Measurements from ENCODE around the gene NUDCD3.

Gene NUDCD3

GRCh38 chr7:44377134-44377463 lies 113.4 kb downstream of the NUDCD3 start:
- no peaks in the 10 kb centered on the region for H4K20me1 ChIP-seq (ENCODE audit: control insufficient read depth, insufficient read depth, low read depth, low read length)
- H3F3A ChIP-seq (ENCODE audit: control insufficient read depth, insufficient read depth): peaks cover 12% of the 10 kb centered on the region
- H3K27ac ChIP-seq (ENCODE audit: low read depth, low read length): no peak overlapping the region
- no peak for TF ChIP-seq CTCF (IDR thresholded peaks at IDR 0.05; ENCODE audit: low read depth, low read length, poor library complexity, severe bottlenecking)
- no peak for TF ChIP-seq EZH2phosphoT487 (IDR thresholded peaks at IDR 0.05; ENCODE audit: borderline replicate concordance, low read length)
- H3K79me2 ChIP-seq (ENCODE audit: control insufficient read depth, low read length): no peaks in the 10 kb centered on the region
- H3K4me3 ChIP-seq (ENCODE audit: low read length): no peak overlapping the region
- no peaks in the 10 kb centered on the region for H3K9me3 ChIP-seq (ENCODE audit: control insufficient read depth, insufficient read depth, low read length)
- no peaks in the 10 kb centered on the region for H3K27me3 ChIP-seq (ENCODE audit: control insufficient read depth, low read length)
- no peak overlapping the region for H3K4me2 ChIP-seq (ENCODE audit: low read length)
- H3K36me3 ChIP-seq (ENCODE audit: control insufficient read depth, low read length): no peaks in the 10 kb centered on the region
- peaks cover 17% of the 10 kb centered on the region for H3K4me1 ChIP-seq (ENCODE audit: control insufficient read depth, low read length)
- no peaks in the 10 kb centered on the region for H3K9me2 ChIP-seq (replicated peaks; ENCODE audit: control insufficient read depth, low read length)

GRCh38 chr7:44376429-44377133 lies 113.9 kb downstream of the NUDCD3 start:
- Histone ChIP-seq H3K27ac (ENCODE audit: low read depth, low read length) (no peak overlapping the region), H3K79me2 (ENCODE audit: control insufficient read depth, low read length) (no peaks in the 10 kb centered on the region), H3K36me3 (ENCODE audit: control insufficient read depth, low read length) (no peaks in the 10 kb centered on the region), H3F3A (ENCODE audit: control insufficient read depth, insufficient read depth) (peaks cover 12% of the 10 kb centered on the region), H3K4me3 (ENCODE audit: low read length) (no peak overlapping the region), H3K9me2 (replicated peaks; ENCODE audit: control insufficient read depth, low read length) (no peaks in the 10 kb centered on the region), H4K20me1 (ENCODE audit: control insufficient read depth, insufficient read depth, low read depth, low read length) (no peaks in the 10 kb centered on the region), H3K9me3 (ENCODE audit: control insufficient read depth, insufficient read depth, low read length) (no peaks in the 10 kb centered on the region), H3K4me2 (ENCODE audit: low read length) (no peak overlapping the region), H3K4me1 (ENCODE audit: control insufficient read depth, low read length) (peaks cover 17% of the 10 kb centered on the region), H3K27me3 (ENCODE audit: control insufficient read depth, low read length) (no peaks in the 10 kb centered on the region)
- TF ChIP-seq CTCF (IDR thresholded peaks at IDR 0.05; ENCODE audit: low read depth, low read length, poor library complexity, severe bottlenecking) (no peak), EZH2phosphoT487 (IDR thresholded peaks at IDR 0.05; ENCODE audit: borderline replicate concordance, low read length) (no peak)

GRCh38 chr7:44375926-44376342 lies 114.5 kb downstream of the NUDCD3 start:
- TF ChIP-seq EZH2phosphoT487 (IDR thresholded peaks at IDR 0.05; ENCODE audit: borderline replicate concordance, low read length): no peak
- TF ChIP-seq CTCF (IDR thresholded peaks at IDR 0.05; ENCODE audit: low read depth, low read length, poor library complexity, severe bottlenecking): no peak
- Histone ChIP-seq H4K20me1 (ENCODE audit: control insufficient read depth, insufficient read depth, low read depth, low read length) (no peaks in the 10 kb centered on the region), H3K9me3 (ENCODE audit: control insufficient read depth, insufficient read depth, low read length) (no peaks in the 10 kb centered on the region), H3K27me3 (ENCODE audit: control insufficient read depth, low read length) (no peaks in the 10 kb centered on the region), H3K4me3 (ENCODE audit: low read length) (no peak overlapping the region), H3F3A (ENCODE audit: control insufficient read depth, insufficient read depth) (peaks cover 12% of the 10 kb centered on the region), H3K36me3 (ENCODE audit: control insufficient read depth, low read length) (no peaks in the 10 kb centered on the region), H3K4me2 (ENCODE audit: low read length) (no peak overlapping the region), H3K27ac (ENCODE audit: low read depth, low read length) (no peak overlapping the region), H3K79me2 (ENCODE audit: control insufficient read depth, low read length) (no peaks in the 10 kb centered on the region), H3K4me1 (ENCODE audit: control insufficient read depth, low read length) (peaks cover 17% of the 10 kb centered on the region), H3K9me2 (replicated peaks; ENCODE audit: control insufficient read depth, low read length) (no peaks in the 10 kb centered on the region)
